ENCODE measurements around the gene TPGS1. TPM values are rescaled to one million over a fixed set of nuclear protein-coding genes. Genes with fewer than 3 reads are reported as not detected.
A peak's percentile ranks its signal among the peaks of the same experiment; 100 is the strongest.
"Not testable (repeated sequence)": the region's sequence is repeated elsewhere in the genome, so short reads cannot be mapped to it uniquely, and the experiment has no call there.

TPGS1 gene
- total RNA-seq, 1 donor from 2014 or later = 18.0 TPM

DNA sequence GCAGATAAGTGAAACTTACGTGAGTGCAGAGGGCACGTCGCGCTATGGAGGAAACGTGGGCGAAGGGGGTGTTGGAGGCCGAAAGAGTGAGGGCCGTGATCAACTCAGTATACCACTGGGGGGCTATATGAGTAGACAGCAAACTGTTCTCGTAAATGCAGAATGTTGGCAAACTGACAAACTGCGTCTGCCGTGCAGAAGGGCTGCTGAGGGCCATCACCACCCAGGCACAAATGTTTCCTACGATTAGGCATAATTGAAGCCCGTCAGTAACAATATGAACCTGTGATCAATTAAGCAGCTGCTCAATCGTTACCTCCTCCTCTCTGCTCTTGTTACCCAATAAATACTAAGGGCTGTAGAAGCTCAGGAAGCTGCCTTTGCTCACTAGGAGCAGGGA lies 28.3 kb upstream of the TPGS1 start:
- H3K9me3 Mint-ChIP-seq (ENCODE audit: unreplicated experiment) = peaks cover 17% of the 10 kb centered on the region
- no peak overlapping the region for H3K27ac Mint-ChIP-seq (ENCODE audit: unreplicated experiment)
- H3K27me3 Mint-ChIP-seq (ENCODE audit: unreplicated experiment) = peaks cover 9% of the 10 kb centered on the region
- TF ChIP-seq, protein P1, sequence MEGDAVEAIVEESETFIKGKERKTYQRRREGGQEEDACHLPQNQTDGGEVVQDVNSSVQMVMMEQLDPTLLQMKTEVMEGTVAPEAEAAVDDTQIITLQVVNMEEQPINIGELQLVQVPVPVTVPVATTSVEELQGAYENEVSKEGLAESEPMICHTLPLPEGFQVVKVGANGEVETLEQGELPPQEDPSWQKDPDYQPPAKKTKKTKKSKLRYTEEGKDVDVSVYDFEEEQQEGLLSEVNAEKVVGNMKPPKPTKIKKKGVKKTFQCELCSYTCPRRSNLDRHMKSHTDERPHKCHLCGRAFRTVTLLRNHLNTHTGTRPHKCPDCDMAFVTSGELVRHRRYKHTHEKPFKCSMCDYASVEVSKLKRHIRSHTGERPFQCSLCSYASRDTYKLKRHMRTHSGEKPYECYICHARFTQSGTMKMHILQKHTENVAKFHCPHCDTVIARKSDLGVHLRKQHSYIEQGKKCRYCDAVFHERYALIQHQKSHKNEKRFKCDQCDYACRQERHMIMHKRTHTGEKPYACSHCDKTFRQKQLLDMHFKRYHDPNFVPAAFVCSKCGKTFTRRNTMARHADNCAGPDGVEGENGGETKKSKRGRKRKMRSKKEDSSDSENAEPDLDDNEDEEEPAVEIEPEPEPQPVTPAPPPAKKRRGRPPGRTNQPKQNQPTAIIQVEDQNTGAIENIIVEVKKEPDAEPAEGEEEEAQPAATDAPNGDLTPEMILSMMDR (IDR thresholded peaks at IDR 0.05; ENCODE audit: unreplicated experiment) = no peak
- peaks cover 2% of the 10 kb centered on the region for H3K4me1 Mint-ChIP-seq (ENCODE audit: unreplicated experiment)
- H3K36me3 Mint-ChIP-seq (ENCODE audit: low read depth, unreplicated experiment) = peaks cover 12% of the 10 kb centered on the region
- H3K4me3 Mint-ChIP-seq (ENCODE audit: unreplicated experiment) = no peak overlapping the region
- no peak for DNase-seq (ENCODE audit: low spot score)

DNA sequence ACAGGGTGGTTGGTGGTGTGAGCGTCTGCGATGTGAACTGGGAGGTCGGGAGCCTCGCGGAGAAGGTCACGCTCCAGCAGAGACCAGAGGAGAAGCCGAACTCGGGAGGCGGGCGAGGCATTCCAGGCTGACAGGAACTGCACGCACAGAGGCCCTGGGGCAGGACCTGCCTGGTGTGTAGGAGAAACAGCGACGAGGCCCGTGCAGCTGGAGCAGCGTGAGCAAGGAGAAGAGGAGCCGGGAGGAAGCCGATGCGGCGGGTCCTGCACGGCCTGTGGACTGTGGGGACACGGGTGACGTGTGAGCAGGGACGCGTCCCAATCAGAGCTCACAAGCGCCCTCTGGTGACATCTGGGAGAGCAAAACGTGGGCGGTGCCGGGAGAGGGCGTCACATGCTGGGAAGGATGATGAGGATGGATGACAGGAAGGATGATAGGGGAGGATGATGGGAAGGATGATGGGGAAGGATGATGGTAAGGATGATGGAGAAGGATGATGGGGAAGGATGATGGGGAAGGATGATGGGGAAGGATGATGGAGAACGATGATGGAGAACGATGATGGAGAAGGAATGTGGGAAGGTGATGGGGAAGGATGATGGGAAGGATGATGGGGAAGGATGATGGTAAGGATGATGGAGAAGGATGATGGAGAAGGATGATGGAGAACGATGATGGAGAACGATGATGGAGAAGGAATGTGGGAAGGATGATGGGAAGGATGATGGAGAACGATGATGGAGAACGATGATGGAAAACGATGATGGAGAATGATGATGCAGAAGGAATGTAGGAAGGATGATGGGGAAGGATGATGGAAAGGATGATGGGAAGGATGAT lies 27.1 kb upstream of the TPGS1 start:
- Mint-ChIP-seq H3K27me3 (ENCODE audit: unreplicated experiment) (peaks cover 13% of the 10 kb centered on the region), H3K36me3 (ENCODE audit: low read depth, unreplicated experiment) (peaks cover 12% of the 10 kb centered on the region), H3K27ac (ENCODE audit: unreplicated experiment) (peak overlapping the region; percentile 57), H3K4me3 (ENCODE audit: unreplicated experiment) (no peak overlapping the region), H3K4me1 (ENCODE audit: unreplicated experiment) (peaks cover 2% of the 10 kb centered on the region), H3K9me3 (ENCODE audit: unreplicated experiment) (peaks cover 17% of the 10 kb centered on the region)
- TF ChIP-seq, protein P1 (IDR thresholded peaks at IDR 0.05; ENCODE audit: unreplicated experiment) = peak; percentile 25
- DNase-seq (ENCODE audit: low spot score) = peak; percentile 55

GRCh38 chr19:481100-481499 lies 26.2 kb upstream of the TPGS1 start:
- not testable (repeated sequence) for H3K4me1 Mint-ChIP-seq (ENCODE audit: unreplicated experiment); DNase-seq (ENCODE audit: low spot score)
- peaks cover 17% of the 10 kb centered on the region for H3K9me3 Mint-ChIP-seq (ENCODE audit: unreplicated experiment)
- peak overlapping the region; percentile 33 for H3K27ac Mint-ChIP-seq (ENCODE audit: unreplicated experiment)
- H3K36me3 Mint-ChIP-seq (ENCODE audit: low read depth, unreplicated experiment) = peaks cover 12% of the 10 kb centered on the region
- peaks cover 13% of the 10 kb centered on the region for H3K27me3 Mint-ChIP-seq (ENCODE audit: unreplicated experiment)
- peak overlapping the region; percentile 50 for H3K4me3 Mint-ChIP-seq (ENCODE audit: unreplicated experiment)

GRCh38 chr19:482186-483041 lies 24.9 kb upstream of the TPGS1 start:
- Mint-ChIP-seq H3K27me3 (ENCODE audit: unreplicated experiment) (peaks cover 15% of the 10 kb centered on the region), H3K27ac (ENCODE audit: unreplicated experiment) (no peak overlapping the region)
- no peak for DNase-seq (ENCODE audit: low spot score)

More at GRCh38 chr19:482186-483041, 24.9 kb upstream of the TPGS1 start:
- no peak overlapping the region for H3K4me3 Mint-ChIP-seq (ENCODE audit: unreplicated experiment)
- peaks cover 2% of the 10 kb centered on the region for H3K4me1 Mint-ChIP-seq (ENCODE audit: unreplicated experiment)
- TF ChIP-seq, protein P1 (IDR thresholded peaks at IDR 0.05; ENCODE audit: unreplicated experiment) = no peak
- peaks cover 12% of the 10 kb centered on the region for H3K36me3 Mint-ChIP-seq (ENCODE audit: low read depth, unreplicated experiment)
- H3K9me3 Mint-ChIP-seq (ENCODE audit: unreplicated experiment) = peaks cover 17% of the 10 kb centered on the region
